SU-DHL-6 (cell line): ENCODE measurements around the gene LALBA.

Experiments
- CTCF ChIP-seq: fragments of 200-600 bp; sonication (generic); IDR thresholded peaks from one replicate; pipeline ENCODE4 v1.5.1; 2017; ENCODE audit warnings: antibody characterized with exemption, mild to moderate bottlenecking, low read length, moderate library complexity; ENCODE audit not compliant: insufficient read depth, poor library complexity, severe bottlenecking
- EZH2phosphoT487 ChIP-seq: fragments of 200-600 bp; sonication (generic), shearing (Covaris generic); conservative IDR thresholded peaks from 2 replicates; pipeline ENCODE4 v1.6.1; 2018; ENCODE audit warnings: mild to moderate bottlenecking, antibody characterized with exemption, low read length, moderate library complexity, mixed read lengths

- no peak for TF ChIP-seq CTCF
- TF ChIP-seq EZH2phosphoT487: no peak
Observed at GRCh38 chr12:48592591-48593086, 22.8 kb upstream of the LALBA start.
